Activated CD4-positive, alpha-beta T cell treated with anti-CD3 and anti-CD28 coated beads, Interleukin-2, amount 50 U/mL, for 1 hour (primary cell): Measurements from ENCODE around the gene TNFSF10.

Experiments
- DNase-seq: peaks from one replicate; pipeline ENCODE4 v3.0.0-alpha.2; 2020

Gene TNFSF10

DNA sequence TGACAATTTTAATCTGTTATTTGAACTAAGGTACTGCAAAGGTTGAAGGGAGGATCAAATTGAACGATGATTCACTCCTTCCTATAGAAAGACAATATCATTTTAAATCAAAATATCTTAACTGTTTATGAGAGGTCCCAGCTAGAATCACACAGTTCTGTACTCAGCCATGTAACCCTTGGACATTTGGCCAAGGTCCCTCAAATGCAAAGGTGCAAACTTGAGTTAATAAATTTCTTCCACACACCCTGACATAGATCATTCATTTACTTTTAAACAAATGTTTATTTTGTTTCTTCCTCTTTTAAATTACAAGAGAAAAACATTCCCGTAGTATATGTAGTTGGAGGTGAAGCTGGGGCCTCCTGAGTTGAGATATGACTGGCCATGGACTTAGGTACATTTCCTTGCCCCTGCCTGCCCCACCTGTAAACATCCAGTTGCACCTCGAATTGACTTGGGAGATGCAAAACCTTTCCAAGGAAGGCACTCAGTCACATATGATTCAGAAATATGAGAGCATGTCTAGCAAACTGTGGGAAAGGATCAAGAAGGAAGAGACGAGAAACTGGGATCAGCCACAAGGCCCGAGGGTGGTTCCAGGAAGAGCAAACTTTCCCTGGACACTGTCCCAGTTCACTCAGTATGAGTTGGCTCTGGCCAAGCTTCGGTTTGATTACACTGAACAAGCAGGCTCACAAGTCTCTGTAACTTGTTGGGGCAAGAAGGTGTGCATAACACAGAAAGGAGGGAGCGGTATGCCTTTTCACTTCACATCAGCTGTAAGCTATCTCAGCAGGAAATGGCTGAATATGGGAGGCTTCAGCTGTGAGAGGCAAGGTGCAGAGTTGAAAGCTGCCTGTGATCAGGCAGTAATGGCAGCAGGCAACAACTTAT, 6.7 kb downstream of the TNFSF10 start:
- no peak for DNase-seq

DNA sequence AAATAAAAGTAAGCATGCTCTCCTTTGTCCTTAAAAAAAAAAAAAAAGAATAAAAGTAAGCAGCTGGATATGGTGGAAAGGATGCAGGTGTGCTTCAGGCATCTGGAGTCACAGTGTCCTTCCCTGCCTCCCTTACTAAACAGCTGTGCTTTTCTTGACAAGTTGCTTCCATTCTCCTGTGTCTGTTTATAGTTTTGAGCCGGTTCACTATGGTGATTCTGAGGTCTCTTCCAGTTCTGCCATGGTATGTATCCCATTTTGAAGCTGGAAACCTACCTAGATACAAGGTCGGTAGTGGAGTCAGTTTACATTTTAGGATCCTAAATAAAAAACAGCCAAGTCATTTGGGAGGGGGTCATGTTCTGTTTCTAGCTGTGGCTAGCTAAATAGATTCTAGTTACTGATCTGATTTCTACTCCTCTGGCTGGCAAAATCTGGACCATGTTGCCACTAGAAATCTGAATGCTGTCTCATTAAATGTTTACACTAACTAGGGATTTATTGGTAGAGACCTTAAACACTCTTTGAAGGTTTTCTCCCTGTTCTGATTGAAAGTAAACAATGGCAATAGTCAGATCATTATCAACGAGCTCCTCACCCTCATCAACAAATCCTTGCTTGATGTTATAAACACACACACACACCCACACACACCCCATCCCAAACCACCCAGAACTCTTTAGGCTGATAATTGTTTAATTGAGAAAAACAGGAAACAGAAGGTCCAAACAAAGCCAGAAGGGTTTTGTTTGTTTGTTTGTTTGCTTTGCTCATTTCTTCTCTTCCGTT, 7.9 kb downstream of the TNFSF10 start:
- no peak for DNase-seq

DNA sequence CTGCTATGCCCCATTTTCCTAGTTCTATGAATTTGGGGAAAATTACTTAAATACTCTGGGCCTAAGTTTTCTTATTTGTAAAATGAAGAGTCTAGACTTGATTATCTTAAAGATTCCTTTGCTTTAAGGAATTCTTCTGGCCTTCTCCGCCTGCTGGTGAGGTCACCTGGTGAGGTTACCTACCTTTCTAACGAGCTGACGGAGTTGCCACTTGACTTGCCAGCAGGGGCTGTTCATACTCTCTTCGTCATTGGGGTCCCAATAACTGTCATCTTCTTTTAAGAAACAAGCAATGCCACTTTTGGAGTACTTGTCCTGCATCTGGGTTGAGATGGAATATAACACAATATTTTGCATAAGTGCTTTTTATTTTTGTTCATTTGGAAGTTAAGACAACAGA, 8.6 kb downstream of the TNFSF10 start:
- DNase-seq = no peak

DNA sequence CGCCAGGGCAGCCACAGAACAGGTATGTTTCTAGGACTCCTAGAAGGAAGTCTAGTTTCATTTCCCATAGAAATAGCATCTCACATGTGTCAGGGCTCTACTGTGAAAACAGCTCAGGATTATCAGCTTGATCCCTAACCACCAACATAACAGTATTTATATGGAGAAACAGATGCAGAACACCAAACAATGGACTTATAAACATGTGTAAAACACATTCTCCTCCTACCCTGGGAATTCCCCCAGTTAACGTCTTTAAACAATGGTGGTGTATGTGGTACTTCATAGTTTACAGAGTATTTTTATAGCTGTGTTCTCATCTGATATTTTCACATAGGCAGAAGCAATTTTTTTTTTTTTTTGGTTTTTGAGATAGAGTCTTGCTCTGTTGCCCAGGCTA, 9.7 kb downstream of the TNFSF10 start:
- DNase-seq = no peak

DNA sequence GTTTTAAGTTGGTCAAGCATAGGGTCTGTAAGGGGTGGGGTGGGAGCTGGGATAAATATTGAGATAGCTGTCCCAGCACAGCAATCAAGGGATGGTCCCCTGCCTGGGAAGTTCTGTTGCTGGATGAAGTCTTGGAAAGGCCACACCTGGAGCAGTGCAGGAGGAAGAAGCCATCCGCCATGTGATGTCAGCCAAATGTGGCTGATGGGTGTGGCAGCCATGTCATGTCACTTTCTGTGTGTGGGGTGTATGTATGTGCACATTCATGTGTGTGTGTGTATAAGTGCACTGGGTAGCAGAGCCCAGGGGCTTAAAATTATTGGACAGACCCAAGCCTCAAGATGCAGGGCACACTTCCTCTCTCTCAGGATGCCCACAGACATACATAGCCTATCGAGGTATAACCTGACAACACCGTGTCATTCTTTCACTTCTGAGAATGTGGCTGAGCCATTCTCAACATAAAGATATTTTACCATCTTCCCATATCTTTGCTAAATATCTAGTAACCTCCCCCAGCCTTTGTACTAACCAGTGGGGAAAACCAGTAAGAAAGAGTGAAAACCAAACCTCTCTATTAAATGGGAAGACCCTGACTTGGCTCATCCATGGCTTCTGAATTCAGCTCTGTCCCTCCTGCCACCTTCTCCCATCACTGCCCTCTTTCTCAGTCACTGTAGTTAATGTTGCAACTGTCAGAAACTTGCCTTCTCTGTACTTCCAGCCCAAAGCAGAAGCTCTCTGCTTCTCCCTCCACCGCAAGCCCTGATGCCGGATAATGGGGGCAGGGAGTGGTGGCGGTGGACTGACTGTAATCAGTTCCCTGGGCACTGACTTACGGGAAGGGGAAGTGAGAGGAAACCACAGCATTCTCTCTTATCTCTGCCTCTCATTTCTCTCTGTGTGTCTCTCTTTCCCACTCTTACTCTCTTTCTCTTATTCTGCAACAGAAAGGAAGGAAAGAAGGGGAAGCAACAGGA, 11.2 kb downstream of the TNFSF10 start:
- peak; percentile 36 for DNase-seq

DNA sequence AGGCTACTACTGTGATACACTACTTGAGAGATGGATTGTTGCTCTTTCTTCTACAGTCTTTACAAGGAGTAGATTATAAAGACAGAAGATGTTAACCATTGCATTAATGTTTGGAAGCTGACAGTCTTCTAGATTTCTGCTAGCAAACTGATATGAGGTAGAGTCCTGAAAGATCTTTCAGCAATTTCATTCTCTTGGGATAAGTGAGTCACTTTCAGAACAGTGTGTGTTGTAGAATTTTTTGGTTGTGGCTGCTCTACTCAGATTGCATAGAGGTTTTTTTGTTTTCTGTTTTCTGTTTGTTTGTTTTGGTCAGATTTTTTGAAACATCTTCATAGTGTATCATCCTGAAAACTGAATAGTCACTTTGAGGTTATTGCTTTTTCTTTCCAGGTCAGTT, 17.1 kb downstream of the TNFSF10 start:
- no peak for DNase-seq

DNA sequence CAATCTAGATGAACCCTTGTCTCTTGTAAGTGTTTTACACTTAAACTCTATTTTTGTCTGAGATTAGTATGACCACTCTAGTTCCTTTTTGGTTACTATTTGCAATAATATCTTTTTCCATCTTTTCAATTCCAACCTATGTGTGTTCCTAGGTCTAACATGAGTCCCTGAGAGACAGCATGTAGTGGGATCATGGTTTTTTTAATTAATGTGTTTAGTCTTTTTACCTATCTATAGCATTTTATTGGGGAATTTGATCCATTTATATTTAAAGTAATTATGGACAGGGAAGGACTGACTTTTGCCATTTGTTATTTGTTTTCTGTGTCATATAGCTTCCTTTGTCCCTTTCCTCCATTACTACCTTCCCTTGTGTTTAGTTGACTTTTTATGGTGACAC, 21.7 kb downstream of the TNFSF10 start:
- DNase-seq = no peak

DNA sequence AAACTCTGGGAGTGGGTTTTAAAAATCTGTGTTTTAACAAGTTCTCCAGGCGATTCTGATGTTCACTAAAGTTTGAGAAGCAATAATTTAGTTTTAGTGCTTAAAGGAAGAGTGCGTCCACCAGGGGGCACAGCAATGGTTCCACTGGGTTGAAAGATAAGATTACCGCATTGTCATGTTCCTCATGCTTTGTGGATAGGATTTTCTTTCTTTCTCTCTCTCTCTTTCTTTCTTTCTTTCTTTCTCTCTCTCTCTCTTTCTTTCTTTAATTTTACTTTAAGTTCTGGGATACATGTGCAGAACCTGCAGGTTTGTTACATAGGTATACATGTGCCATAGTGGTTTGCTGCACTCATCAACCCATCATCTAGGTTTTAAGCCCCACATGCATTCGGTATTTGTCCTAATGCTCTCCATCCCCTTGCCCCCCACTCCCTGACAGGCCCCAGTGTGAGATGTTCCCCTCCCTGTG, 33.0 kb downstream of the TNFSF10 start:
- peak; percentile 82 for DNase-seq

DNA sequence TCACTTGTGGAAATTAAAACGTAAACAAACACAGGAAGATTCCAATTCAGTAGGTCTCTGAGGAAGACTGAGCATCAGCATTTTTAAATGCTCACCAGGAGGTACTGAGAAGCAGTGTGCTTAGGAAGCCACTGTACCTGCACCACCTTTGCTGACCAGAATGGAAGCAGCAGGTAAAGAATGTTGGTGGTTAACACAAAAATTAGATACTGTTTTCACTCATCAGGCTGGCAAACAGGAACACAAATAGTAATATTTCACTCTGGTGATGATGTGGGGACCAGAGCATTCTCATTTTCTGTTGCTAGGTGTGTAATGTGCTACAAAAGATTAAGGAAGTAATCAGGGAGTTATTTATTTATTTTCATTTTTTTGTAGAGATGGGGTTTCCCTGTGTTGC, 45.1 kb downstream of the TNFSF10 start:
- no peak for DNase-seq

DNA sequence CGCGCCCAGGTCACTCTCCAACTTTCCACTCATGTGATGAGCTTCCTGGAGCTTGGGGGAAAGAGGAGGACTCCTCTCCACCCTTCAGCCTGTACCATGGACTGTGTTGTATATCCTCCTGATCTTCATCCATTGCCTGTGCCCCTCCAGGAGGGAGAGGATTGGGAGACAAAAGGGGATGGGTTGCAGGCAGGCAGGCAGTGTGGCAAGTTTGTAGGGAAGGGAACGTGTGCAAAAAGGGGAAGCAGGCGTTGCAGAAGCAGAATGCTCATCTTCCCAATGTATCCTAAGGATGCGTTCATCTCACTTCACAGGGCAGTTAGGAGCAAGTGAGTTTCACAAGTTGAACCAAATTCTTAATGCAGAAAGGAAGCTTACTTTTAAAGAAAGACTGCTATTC, 46.9 kb downstream of the TNFSF10 start:
- no peak for DNase-seq

DNA sequence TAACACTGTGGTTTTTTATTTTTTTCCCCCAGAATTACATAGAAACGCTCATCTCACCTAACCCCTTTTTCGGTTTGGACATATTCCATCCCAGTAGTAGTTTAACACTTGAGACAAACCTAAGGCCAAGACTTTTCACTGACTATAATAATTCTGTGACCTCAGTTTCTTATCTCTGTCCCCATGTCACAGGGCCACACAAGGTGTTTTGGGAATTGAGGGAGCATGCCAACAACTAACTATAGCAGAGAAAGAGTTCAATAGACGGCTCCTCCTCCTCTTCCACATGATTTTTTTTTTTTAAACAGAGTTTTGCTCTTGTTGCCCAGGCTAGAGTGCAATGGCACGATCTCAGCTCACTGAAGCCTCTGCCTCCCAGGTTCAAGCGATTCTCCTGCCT, 47.5 kb downstream of the TNFSF10 start:
- DNase-seq = no peak

DNA sequence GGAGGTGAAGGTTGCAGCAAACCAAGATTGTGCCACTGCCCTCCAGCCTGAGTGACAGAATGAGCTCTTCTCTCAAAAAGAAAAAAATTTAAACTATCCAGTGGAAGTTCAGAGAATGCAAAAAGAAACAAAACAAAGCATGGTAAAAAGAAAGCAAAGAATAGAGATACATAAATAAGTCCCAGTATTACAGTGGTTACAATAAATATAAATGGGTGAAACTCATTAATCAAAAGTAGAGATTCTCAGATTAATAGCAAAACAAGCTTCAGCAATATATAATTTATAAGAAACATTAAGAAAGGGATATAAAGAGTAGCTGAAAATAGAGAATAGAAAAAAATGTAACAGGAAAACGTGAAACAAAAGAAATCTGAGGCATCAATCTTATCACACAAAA, 51.3 kb downstream of the TNFSF10 start:
- no peak for DNase-seq

DNA sequence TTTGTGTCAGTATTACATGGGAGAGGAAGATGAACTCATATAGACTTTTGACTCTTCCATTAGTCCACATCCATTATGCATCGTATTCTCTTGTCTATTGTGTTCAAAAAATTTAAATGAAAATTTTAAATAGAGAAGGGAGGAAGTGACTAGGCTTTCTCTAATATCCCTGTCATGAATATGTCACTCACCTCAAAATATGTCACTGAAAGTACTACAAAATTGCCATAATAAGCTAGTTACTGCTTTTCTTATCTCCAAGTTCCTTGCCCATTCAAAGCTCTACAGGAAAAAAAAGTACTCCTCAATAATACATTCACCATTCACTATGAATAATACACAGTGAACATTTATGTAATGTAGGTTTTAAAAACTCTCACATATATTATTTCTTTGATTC, 52.6 kb downstream of the TNFSF10 start:
- no peak for DNase-seq

DNA sequence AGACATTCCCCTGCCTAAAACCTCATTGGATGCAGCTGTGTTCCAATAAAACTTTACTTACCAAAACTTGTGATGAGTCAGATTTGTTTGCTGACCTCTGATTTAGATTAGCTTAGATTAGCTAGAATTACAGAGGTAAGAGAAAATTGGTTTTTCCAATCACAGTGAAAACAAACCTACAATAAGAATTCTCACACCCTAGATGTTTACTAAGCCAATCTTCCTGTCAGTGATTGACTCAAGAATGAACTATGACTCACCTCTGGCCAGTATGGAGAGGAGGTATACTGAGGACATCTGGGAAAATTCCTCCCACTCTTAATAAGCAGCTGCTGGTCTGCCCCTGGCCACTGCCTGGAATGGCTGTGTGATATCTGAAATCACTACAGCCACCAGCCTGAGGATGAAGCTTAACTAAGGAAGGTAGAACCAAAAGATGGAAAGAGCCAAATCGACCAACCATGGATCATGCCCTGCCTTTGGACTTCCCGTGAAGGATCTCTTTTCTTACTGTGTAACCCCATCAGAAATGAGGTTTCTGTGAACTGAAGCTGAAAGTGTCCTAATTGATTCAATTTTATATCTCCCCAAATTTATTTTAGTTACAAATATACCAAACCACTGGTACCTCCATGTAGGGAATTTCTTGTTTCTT, 55.9 kb downstream of the TNFSF10 start:
- no peak for DNase-seq

DNA sequence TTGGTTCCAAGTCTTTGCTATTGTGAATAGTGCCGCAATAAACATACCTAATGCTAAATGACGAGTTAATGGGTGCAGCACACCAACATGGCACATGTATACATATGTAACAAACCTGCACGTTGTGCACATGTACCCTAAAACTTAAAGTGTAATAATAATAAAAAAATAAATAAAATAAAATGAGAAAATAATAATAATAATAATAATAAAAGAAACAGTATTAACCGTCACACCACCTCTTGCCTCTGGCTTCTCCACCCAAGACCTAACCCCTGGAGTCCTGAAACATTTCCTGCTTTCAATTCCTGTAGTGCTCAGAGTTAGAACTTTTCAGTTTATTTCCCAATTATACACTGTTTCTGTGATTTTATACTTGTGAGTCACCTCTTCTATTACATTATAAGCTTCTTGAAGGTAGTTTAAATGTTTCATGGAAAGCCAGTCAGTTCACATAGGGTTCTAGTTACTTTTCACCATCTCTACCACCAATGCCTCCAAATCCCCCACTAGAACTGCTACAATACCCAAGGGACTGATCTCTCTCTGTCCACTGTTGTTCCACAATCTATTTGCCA, 56.6 kb downstream of the TNFSF10 start:
- DNase-seq = no peak

DNA sequence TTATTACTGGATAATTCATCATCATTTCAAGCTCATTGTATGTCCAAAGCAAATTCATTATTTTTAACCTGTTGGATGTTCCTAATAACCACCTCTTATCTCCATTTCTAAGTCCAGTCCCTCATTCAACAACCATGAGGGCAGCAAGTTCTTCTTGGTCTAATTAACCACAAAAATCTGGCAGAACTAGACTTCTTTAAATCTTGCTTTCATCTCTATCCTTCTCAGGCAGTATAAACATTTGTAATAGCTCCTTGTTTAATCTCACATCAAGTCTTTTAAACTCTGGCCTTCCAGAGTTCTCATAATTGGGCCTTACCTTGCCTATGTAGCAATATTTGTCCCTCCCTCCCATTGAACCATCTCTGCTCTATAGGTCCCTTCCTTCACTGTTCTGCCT, 57.9 kb downstream of the TNFSF10 start:
- DNase-seq = no peak

DNA sequence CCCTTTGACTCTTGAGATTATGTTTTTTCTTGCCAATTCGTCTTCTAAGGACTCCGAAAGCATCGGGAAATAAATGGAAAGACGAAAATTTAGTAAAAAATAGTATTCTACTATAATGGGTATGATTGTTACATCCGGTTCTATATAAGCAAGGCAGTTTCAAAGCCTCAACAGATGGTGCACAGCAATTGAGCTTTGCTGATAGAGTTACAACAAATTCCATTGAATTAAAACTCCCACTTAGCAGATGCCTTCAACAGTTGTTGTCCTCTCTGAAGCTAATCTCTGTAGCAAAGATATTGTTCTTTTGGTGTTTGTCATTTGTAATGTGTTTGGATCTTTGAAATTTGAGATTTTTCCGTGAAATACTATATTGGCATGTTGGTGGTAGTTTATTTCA, 58.9 kb downstream of the TNFSF10 start:
- DNase-seq = no peak

DNA sequence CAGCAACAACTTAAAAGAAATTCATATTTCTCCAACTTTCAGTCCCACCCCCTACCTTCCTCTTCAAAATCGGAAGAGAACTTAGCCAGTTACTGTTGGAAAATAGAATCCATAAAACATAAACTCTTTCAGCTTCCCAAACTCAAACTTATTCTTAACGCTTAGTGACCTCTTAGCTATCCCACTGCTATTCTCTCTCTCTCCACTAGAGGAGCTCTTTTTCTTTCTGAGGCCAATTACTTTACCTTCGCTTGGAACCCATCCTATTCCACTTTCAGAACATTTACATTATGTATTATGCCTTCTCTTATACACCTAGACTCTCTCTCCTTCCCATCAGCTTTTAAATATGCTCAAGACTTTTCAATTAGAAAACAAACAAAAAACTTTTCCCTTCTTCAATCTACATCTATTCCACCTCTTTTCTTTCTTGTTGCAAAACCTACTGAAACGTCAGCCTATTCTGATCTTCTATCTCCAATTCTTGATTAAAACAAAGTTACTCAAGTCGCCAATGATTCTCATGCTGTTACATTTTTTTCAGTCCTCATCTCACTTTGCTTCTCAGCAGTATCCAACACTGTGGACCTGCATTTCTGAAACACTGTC, 61.6 kb downstream of the TNFSF10 start:
- DNase-seq = no peak

DNA sequence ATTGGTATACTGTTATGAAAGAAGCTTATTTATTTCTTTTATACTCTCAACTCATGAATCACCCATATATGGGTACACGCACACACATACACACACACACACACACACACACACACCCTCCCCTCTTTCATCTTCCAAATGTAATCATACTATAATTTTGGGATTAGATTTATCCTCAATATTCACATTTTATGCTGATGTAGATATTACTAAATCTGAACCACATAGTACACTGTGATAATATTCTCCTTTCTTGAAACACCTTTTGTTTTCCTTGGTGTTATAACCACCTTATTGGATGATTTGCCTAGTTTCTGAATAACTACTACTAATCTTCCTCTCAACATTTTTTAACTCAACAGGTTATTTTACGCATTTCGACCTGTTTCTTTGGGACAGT, 66.8 kb downstream of the TNFSF10 start:
- no peak for DNase-seq
